ENCODE data around the gene KY.

The KY gene

DNA sequence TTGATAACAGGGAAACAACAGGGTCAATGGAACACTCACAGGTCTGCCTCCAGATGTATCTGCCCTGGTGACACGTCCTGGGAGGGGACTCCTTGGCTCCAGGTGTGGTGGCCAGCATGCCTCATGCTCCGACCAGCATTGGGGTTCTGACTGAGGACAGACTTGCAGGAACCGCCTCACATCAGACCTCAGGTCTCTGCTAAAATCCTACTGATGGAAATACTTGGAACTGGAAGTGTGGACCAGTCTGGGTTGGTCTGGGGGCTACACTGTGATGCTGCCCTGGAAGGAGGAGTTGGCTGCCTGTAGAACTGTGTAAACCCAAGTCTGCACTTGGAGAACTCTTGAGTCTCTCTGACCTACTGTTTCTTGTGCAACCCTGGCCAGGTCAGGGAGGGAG, 17.1 kb upstream of the KY start:
- DNase-seq (ENCODE audit: low read depth in 3 of 3): no peak

DNA sequence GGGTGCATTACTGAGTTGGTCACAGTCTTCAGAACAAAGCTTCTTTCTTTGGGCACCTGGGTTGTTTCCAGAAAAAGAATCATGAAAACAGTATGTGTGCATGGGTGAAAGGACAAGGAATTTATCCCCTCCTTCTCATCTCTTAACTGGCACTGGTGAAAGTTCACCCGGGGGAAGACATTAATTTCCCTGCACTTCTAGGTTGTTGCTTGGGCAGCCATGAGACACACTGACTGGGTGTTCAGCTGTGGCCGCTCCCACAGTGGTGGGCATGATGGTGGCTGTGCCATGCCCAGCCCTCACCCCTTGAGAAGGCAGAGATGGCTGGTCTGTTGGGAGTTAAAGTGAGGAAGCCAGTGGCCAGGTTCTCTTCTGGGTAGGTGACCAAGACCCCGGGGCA, 16.6 kb upstream of the KY start:
- DNase-seq (ENCODE audit: low read depth in 3 of 3): no peak

DNA sequence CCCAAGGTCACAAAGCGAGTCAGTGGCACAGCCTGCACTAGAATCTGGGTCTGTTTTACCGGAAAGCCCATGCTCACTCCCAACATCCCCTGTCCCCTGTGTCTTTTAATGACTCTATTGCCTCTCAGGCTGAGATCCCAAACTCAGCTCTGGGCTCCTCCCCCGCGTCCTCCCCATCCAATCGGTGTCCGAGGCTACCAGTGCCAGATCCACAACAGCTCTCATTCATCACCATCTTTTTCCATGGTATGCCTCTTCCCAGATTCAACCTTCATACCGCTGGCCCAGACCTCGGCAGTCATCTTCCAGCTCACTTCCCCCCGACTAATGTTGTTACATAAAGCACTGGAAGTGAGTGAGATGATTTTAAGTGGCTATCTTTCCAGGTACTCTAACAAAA, 16.1 kb upstream of the KY start:
- DNase-seq (ENCODE audit: low read depth in 3 of 3): no peak

DNA sequence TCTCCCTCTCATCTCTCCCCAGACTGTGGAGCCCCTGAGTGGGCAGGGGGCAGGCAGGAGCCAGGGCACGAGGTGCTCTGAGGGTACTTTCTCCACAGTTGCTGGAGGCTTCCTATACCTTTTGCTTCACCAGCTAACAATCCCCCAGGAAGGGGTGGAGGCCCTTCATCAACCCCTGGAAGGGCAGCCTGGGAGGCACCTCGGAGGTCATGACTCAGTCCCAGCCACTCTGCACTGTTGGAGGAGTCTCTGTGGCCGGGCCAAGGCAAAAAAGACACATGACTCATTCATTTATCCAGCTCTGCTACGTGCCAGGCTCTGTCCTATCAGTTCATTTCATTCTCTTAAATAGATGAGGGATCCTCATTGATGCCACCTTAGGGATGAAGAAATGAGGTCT, 15.6 kb upstream of the KY start:
- DNase-seq (ENCODE audit: low read depth in 3 of 3): no peak

DNA sequence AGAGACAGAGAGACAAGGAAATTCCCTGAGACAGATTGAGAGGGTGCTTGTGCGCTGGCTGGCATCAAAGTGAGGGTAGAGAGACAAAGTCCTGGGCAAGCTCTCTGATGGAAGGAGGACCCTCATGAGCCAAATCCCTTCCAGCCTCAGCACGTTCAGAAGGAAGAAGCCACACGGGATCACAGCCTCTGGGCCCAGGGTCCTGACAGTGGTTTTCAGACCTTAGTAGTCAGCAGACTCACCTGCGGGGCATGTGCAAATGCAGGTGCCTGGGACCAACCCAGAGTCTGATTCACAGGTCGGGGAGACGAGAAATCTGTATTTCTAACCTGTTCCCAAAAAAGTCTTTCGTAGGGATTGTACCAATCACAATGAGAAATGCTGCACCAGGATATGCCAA, 15.2 kb upstream of the KY start:
- no peak for DNase-seq (ENCODE audit: low read depth in 3 of 3)

DNA sequence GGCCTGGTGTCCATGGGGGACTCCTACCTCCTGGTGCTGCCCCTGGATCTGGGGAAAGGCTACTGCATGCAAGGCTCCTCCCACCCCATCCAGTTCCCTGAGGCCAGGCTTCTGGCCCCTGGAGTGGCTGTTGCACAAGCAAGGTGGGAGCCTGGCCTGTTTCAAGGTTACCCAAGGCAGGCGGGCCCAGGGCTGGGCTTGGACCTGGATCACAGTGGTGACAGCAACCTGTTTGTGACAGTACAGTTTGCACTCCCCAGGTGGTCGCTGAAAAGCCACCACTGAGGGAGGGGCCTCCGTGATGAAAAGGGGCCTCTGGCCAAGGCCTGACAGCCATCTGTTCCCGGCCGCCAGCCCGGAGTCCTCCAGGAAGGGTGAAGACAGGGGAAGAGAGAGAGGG, 14.4 kb upstream of the KY start:
- DNase-seq (ENCODE audit: low read depth in 3 of 3): no peak

DNA sequence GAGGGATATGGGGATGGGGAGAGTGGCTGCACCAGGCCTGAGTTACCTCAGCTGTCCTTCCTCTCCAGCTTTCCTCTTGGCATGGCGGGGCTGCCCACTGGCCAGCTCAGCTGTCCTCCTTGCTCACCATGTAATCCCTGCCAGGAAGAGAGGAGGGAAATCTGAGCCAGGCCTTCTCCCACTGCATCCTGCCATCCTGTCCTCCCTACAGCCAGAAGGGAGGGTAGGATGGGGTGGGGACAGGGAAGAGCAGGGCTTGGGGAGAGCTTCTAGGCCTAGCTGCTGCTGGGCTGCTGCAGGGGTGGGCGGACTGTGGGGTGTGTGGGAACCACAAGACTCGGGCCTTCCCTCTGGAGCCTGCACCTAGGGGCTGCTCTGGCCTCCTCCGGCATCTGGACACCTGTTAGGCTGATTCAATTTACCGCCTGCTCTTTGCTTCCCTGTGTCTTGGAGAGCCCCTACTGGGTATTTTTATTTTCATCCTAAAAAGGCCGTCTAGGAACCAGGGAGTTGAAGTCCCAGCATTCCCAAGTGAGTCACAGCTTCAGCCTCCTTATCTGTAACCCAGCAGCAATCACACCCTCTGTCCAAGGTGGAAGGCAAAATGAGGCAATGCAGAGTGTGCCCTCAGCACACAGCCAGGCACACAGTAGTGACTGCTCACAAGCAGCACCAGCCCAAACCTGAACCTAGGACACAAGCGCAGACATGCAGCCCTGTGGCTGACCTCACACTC, 13.1 kb upstream of the KY start:
- DNase-seq (ENCODE audit: low read depth in 3 of 3): no peak

DNA sequence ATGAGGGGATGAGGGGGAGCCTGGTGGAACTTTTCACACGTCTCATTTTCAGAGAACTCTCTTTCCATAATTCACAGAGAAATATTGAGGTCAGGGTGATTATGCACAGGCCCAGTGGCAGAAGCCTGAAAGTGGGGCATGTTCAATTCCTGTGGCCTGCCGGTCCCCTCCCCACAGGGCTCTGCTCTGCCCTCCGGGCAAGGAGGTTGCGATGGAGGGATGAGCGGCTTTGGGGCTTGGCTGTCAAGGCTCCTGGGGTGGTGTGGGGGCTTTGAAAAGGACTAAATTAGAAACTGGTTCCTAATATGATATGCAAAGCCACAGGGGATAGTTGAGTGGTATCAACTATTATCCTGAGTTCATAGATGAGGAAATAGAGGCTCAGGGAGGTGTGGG, 9.2 kb upstream of the KY start:
- DNase-seq (ENCODE audit: low read depth in 3 of 3): no peak

DNA sequence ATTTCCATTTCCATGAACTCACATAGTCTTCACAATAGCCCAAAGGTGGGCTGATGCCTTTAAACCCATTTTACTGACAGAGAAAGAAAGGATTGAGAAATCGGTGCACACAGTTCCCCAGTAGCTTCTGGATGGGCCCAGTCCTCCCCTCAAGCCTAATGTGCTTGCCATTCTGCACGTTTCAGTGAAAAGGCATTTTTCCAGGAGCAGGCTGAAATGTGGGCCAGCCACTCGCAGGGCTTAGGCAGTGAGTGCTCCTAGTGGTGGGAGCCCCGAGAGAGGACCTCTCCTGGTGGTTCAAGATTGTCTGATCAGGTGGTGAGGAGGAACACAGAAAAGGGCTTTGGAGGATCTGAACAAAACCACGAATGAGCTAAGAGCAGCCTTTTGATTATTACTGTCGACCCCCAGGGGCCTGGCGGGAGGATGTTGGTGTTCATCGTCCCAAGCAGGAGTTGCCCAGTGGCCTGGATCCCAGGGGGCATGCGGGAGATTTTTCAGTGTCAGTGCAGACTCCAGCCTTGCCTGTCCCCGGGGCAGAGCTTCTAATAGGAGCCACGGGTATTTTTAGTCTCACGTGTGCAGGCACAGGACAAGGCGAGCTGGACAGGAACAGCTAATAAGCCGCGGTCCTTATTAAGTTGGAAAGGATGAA, 8.7 kb upstream of the KY start:
- DNase-seq (ENCODE audit: low read depth in 3 of 3): no peak

DNA sequence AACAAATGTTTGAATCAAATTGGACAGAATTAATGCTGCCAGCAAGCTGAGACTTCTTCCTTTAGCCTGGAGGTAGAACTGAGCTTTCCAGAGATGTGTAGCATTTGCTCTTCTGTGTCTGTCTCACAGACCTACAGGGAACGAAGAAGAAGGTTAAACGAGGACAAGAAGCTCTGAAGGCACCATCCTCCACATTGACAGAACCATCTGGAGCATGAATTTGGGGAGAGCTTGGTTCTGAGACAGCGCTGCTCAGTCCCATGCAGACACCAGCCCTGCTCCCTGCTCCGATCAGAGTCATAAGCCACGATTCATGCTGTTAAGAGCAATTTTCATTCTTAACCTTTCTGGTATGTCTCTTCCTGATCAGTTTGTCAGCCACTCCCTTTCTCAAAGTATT, 7.7 kb upstream of the KY start:
- DNase-seq (ENCODE audit: low read depth in 3 of 3): no peak

DNA sequence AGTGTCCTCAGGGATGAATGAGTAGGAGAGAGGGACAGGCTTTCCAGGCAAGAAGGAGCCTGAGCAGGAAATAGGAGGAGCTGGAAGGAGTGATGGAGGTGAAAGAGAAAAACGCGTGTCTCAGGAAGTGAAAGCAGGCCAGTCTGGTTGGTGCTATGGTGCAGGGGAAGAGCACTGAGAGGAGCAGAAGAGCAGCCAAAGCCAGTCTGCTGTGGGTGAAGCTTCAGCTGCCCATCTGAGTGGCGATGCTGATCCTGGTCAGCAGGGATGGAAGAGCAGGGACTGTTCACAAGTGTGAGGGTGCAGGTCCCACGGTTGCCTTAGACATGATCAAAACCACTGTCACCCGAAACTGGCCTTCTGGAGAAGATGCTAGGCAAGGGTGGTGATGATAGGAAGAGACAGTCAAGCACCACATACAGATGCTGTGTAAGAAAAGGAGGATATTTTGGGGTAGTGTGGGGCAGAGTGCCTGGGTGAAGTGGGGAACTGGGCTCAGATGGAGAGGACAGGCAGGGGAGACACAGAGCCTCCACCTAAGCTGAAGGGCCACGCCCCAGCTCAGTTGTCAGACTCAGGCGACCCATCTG, 5.5 kb upstream of the KY start:
- DNase-seq (ENCODE audit: low read depth in 3 of 3): no peak

DNA sequence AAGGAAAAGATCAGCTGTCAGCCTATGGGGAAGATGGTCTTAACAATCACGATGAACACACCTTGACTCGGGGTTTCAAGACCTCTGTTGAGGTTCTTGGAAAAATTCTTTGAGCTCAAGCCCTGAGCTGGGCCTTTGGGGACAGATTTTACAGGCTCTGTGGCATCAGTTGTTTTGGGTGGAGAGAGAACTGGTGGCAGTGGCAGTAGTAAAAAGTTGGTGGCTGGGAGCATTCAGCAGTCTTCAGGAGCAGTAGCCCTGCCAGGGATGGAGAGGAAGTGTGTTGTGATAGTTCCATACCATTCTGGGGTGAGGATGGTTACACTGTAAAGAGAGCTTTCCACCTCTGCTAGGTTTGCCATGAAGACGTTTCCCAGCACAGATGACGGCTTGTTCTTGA, 4.9 kb upstream of the KY start:
- DNase-seq (ENCODE audit: low read depth in 3 of 3): no peak

DNA sequence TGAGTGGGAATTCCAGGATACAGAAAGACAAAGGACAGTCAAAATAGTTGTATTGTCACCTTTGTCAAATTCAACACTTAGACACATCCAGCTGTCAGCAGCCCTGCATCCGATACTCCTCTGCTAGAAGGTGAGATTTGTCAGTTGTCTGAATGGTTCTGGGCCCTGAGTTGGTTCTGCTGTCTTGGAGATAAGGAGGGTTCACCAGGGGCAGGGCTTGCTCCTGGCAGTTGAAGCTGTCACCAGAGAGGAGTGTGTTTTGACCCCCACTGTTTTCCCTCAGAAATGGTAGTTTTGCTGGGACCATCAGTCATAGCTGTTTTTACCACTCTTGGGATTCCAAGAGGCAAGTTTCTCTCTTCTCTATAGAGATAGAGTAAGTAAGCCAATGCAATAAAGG, 3.2 kb upstream of the KY start:
- no peak for DNase-seq (ENCODE audit: low read depth in 3 of 3)

DNA sequence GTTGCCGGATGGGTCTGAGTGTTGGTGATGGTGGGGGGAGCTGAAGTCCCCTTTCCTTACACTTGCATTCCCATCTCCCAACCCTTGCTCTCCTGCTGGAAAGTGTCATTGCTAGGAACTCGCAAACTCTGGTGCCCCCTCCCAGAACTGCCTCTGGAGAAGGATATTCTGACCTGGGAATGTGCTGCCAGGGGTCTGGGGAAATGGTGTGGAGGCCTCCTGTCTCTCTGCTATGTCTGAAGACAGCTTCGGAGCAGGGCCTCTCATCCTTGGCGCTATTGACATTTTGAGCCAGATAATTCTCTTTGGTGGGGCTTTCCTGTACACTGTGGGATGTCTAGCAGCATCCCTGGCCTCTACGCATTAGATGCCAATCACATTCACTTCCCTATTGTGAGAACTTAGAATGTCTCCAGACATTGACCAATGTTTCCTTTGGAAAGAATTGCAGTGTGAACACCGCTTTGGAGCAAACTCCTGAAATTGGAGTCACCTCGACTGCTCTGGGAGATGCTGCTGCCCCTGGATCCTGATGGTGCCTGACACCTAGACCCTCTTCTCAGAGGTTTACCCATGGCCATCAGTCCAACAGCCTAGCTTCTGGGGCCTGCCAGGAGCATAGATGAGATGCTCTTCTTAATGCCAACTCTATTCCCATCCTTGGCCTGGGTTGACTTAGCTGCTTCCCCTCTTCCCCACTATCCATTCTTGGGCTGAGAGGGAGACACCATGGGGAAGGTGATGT, 2.2 kb upstream of the KY start:
- DNase-seq (ENCODE audit: low read depth in 3 of 3): no peak

DNA sequence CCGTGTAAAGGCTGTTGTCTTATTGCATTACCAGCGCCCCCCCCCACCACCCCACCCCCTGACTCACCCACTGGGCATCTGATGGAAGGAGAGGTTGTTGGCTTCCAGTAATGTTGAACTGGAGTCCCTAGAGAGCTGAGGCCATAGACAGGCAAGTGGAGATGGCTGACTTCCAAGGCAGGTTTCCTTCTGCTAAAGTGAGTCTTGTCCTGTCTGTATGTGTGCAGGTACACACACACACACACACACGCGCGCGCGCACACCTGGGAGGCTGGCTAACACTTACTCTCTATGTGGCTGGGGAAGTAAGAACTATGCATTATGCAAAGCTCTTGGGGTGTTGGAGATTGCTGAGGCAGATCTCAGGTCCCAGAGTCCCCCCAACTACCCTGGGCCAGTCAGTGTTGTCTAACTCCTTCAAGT, 1.6 kb upstream of the KY start:
- no peak for DNase-seq (ENCODE audit: low read depth in 3 of 3)

DNA sequence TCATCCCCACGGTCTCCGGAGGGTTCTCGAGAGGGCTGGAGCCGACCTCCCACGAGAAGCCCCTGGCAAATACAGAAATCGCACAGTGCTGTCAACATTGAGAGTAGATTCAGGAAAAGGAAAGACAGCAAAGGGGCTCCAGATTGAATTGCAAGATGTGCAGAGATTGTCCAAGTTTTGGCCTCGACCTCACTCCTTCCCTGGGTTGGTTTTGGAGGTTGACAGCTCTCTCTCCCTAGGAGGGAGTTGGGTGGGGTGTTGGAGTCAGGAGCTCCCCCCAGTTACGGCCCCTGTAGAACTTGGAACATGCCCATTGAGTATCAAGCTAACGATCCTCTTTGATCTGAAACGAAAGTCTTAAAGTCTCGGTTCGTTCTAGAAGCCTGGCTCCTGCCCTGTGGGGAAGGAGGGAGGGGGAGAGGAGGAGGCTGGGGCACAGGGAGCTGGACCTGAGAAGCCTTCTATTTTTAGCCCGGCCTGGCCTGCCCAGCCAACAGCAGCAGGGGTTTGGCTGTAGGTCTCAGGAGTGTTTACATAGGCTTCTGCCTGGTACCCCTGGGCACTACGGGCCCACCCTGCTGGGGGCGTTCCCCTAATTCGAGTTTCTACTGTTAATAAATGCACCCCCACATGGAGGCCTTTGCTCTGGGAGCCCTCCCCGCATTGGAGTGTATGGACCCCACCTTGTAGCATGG, 672 bp upstream of the KY start:
- DNase-seq (ENCODE audit: low read depth in 3 of 3): no peak

DNA sequence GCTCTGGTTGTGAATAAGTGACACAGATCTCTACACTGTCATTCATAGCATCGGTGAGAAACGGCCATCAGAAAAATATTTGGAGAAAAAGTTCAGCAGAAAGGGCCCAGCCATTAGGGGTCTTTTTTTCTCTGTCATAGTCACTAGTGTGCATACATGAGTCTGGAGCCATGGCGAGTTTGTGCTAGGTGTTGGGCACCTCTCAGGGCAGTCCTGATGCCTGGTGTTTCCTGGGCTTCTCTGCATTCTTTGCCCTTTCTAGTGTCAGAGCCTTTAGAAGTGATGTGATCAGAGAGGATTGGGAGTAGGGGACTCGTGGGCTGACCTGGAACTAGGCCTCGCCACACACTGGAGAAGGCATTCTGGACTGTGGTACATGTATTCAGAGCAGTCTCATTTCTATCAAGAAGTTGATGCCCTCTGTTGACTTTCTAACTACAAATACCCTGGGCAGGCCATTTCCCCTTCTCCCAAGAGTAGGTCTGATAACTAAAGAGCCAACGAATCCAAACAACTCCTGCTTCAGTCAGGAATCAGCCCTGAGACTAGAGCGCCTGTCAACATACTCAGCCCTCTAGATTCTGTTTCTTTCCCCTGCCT, 1.6 kb downstream of the KY start:
- no peak for DNase-seq (ENCODE audit: low read depth in 3 of 3)

DNA sequence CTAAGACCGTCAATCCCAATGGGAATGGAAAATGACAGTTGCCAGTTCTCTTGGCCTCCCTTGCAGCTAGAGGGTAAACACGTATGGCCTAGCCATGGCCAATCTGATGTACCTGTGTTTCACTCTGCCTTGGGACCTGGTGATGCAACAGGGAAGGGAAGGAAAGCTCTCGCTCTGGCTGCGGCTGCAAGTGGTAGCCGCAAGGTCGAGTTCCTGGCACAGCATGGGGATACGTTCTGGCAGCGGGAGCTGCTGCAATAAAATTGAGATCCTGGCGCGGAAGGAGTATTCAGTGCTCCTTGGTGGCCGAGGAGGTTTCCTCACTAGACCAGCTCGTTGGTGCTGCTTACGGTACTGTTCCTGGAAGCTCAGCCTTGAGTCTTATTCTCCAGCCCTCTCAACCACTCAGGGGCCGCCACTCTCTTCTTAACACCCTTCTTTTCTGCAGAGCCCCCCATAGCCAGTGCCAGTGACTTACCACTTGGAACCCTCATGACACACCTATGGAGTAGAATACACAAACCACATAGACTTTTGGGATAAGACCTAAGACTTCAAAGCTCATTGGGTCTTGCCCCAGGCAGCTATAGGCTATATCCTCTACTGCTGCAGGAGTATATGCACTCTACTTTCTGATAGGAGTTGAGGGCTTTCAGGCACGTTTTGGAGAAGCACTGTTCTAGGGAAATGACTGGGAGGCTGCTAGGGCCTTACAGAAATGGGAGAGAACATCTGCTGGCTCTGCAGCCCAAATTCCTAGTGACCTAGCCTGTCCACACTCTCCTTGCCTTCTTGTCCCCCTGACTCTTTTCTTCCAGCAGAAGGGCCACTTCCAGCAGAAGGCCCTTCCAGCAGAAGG, 2.7 kb downstream of the KY start:
- no peak for DNase-seq (ENCODE audit: low read depth in 3 of 3)

DNA sequence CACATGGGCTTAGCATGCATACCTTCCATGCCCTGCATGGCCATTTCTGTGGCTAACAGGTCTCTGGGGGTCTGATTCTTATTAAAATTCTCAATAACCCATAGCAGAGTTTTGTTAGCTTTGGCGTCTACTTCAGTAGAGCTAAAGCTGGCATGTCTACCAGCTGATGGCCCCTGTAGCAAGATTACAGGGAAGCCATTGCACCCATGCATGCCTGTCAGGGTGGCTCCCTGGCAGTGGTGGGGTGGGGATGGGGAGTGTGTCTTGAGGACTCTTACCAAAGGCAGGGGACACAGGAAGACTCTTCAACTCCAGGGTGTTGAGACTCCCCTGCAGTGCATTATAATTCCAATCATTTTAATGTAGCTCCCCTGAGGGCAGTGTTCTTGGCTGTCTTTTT, 4.7 kb downstream of the KY start:
- no peak for DNase-seq (ENCODE audit: low read depth in 3 of 3)

DNA sequence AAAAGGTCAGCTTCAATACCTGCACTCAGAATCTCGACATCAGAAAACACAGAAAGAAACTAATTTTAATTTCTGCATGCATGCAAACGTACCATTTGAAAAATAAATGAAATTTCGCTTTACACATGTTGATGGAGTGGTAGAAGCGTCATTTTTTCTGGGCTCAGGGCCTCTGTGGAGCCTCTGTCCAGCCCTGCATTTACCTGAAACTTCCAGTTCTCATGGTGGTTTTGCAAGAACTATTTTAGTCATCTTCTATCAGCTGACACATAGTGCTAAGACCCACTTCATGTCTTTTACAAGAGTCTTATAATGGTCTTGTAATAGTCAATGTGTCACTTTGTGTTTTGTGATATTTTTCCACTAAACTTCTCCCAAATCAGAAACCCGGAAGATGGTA, 5.3 kb downstream of the KY start:
- DNase-seq (ENCODE audit: low read depth in 3 of 3): no peak

Data from stimulated activated CD4-positive, alpha-beta T cell treated with anti-CD3 and anti-CD28 coated beads, TNF-alpha, amount 100 ng/mL, for 4 hours (primary cell).